K562 (cell line): Measurements from ENCODE around the gene GYS1. TPM values are rescaled to one million over a fixed set of nuclear protein-coding genes. Genes with fewer than 3 reads are reported as not detected.

Experiments used
- ARID3A ChIP-seq: IDR thresholded peaks from 2 replicates; pipeline ENCODE4 v1.6.1; 2012; ENCODE audit warnings: low read depth, low read length, improper control_type of control experiment, borderline replicate concordance
- BACH1 ChIP-seq: fragments of 200-800 bp; sonication (Bioruptor generic); IDR thresholded peaks from 2 replicates; pipeline ENCODE4 v1.6.1; 2016; ENCODE audit warnings: missing genetic modification characterization, missing compliant biosample characterization
- DNMT1 ChIP-seq: fragments of 450-650 bp; IDR thresholded peaks from 2 replicates; pipeline ENCODE4 v1.6.1; 2016; ENCODE audit warnings: antibody characterized with exemption, mild to moderate bottlenecking
- ELF4 ChIP-seq: fragments of 450-650 bp; formaldehyde crosslinking; IDR thresholded peaks from 2 replicates; pipeline ENCODE4 v1.4.0; 2022; ENCODE audit warnings: missing genetic modification characterization
- FOXK1 ChIP-seq: sonication (generic); formaldehyde crosslinking; IDR thresholded peaks from 2 replicates; pipeline ENCODE4 v1.8.0; 2022; ENCODE audit warnings: missing genetic modification reagents, mild to moderate bottlenecking, borderline replicate concordance
- HDAC6 ChIP-seq: IDR thresholded peaks from 2 replicates; pipeline ENCODE4 v1.6.1; 2012; ENCODE audit warnings: low read depth, mild to moderate bottlenecking, control low read depth, inconsistent platforms, low read length, moderate library complexity
- KAT7 ChIP-seq: sonication (generic); formaldehyde crosslinking; IDR thresholded peaks from 2 replicates; pipeline ENCODE4 v1.8.0; 2022; ENCODE audit warnings: missing genetic modification reagents, mild to moderate bottlenecking, borderline replicate concordance
- MGA ChIP-seq: fragments of 450-650 bp; IDR thresholded peaks from 2 replicates; pipeline ENCODE4 v1.6.1; 2016; ENCODE audit warnings: mild to moderate bottlenecking, moderate library complexity
- POLR2A ChIP-seq: fragments of 450-650 bp; conservative IDR thresholded peaks from 2 replicates; pipeline ENCODE4 v1.6.1; 2016
- PRPF4 ChIP-seq: fragments of 200-400 bp; formaldehyde crosslinking; IDR thresholded peaks from one replicate; pipeline ENCODE4 v1.6.1; 2017; ENCODE audit warnings: low read length, low read depth, mild to moderate bottlenecking; ENCODE audit not compliant: insufficient read depth, poor library complexity, severe bottlenecking
- RFX5 ChIP-seq: IDR thresholded peaks from 2 replicates; pipeline ENCODE4 v1.6.1; 2011; ENCODE audit warnings: low read depth, mild to moderate bottlenecking, improper control_type of control experiment, low read length
- RHOXF2B ChIP-seq: fragments of 250-450 bp; sonication (Bioruptor Pico); conservative IDR thresholded peaks from 2 replicates; pipeline ENCODE4 v1.5.1; 2021
- USF2 ChIP-seq: sonication (generic); formaldehyde crosslinking; IDR thresholded peaks from 2 replicates; pipeline ENCODE4 v1.5.0; 2020; ENCODE audit warnings: missing genetic modification reagents
- ZNF24 ChIP-seq: fragments of 450-650 bp; IDR thresholded peaks from 2 replicates; pipeline ENCODE4 v1.6.1; 2016
- polyA plus RNA-seq, 8 experiments: library from polyadenylated mRNA; depleted of rRNA in 4 of 8; stranded (reverse) in 5 of 8; unstranded in 3 of 8; fragments of >200 nt; fragmentation: Nextera tagmentation in 2 of 8; fragmentation: Illumina TruSeq in 1 of 8; extraction: Ambion mirVana in 2 of 8; extraction: Trizol in 1 of 8; gene quantifications; 2 replicates each; pipeline versions ENCODE4 v1.2.1 to v1.2.3, GENCODE V29; 2011 to 2014; ENCODE audit warnings: inconsistent platforms in 1 of 8, missing spikeins in 1 of 8
- total RNA-seq, 7 experiments: library from RNA; depleted of rRNA in 6 of 7; stranded (reverse); fragments of >200 nt in 6 of 7; fragmentation: Illumina TruSeq in 2 of 7; extraction: Trizol in 2 of 7; gene quantifications; 2 replicates each; pipeline versions ENCODE4 v1.2.1 to v1.2.3, GENCODE V29; 2011 to 2021; ENCODE audit warnings: low replicate concordance in 1 of 7

Gene GYS1
- total and polyA plus RNA-seq, 9 of the 15 experiments (the other 6 are each of a cell fraction or from before 2014, with no cell fraction given): 1.9 to 31.1 (median 15.2) TPM

- TF ChIP-seq MGA (no peak), KAT7 (no peak), ELF4 (0 out of 2 replicates have a peak, but pooled peaks have one; percentile 50), ZNF24 (no peak), FOXK1 (CRISPR knock-in tag) (peak; percentile 87; the same call in 1 of the 2 replicates), ARID3A (0 out of 2 replicates have a peak, but pooled peaks have one; percentile 20), RHOXF2B (CRISPR knock-in tag) (no peak), POLR2A (peak; percentile 96), DNMT1 (no peak), USF2 (CRISPR knock-in tag) (no peak), RFX5 (no peak), BACH1 (tag) (no peak), PRPF4 (no peak), HDAC6 (no peak)
These were observed at the start of gene GYS1, which contains the start of gene RUVBL2 (continued) for GRCh38 chr19:48993175-48994034.
